ENCODE data around the gene FTH1.
"Not testable (repeated sequence)": the region's sequence is repeated elsewhere in the genome, so short reads cannot be mapped to it uniquely, and the experiment has no call there.

FTH1 gene

GRCh38 chr11:61967116-61967923, at the start of gene FTH1:
Gene FTH1, minus strand, starts transcription at chr11:61967634. Its CDS starts 209 bp downstream, at chr11:61967425.
- DNase-seq (ENCODE audit: low read depth): peak; percentile 79

DNA sequence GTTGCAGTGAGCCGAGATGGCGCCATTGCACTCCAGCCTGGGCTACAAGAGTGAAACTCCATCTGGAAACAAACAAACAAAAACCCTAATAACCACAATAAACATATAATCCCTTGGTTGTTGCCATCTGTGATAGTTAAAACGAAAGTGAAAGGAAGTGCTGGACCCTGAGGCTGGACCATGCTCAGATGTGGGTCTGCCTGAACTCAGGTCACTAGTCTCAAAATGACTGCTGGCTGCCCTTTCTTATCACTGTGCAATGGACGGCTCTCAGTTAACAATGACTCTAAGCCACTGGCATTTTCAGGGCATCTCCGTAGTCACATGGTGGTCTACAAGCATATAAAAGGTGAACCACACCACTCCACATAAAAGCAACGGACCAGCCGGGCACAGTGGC, 48.2 kb upstream of the FTH1 start:
- DNase-seq (ENCODE audit: low read depth): no peak

GRCh38 chr11:62013537-62014476, 46.4 kb upstream of the FTH1 start:
- DNase-seq (ENCODE audit: low read depth): no peak

- no peak for DNase-seq (ENCODE audit: low read depth)
Observed at GRCh38 chr11:62012832-62013461, 45.5 kb upstream of the FTH1 start.

DNA sequence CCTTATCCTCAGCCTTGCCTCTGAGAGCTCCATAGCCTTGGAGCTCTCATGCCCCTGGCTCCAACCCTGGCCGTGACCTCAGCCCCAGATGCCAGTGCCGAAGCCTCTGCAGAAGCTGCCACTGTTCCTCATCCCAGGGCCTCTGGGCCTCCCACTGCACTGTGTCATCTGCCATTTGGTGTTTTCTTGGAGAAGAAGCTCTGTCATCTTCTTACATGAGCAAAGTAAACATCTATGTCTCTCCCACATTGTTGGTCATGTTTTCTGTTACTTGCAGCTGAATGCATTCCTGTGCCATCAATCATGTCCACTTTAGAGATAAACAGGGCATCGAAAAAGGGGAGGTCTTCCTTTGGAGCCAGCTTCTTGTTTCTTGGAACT, 45.0 kb upstream of the FTH1 start:
- no peak for DNase-seq (ENCODE audit: low read depth)

DNA sequence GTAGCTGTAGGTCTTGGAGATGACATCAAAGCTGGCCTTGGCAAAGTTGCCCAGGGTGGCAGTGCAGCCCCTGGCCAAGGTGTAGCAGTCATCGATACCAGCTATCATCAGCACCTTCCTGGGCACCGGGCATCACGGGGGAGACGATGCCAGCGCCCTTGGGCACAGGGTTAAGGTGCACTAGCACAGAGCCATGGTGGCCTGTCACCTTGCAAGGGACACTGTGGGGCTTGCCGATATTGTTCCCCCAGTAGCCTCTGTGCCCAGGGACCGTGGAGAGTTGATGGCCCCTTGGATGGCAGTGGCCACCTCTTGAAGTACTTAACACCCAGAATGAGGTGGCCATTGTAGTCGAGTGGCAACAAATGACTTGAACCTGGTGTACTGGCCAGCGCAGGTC, 44.4 kb upstream of the FTH1 start:
- DNase-seq (ENCODE audit: low read depth): no peak

- no peak for DNase-seq (ENCODE audit: low read depth)
Observed at GRCh38 chr11:62010935-62011528, 43.6 kb upstream of the FTH1 start.

- no peak for DNase-seq (ENCODE audit: low read depth)
Observed at GRCh38 chr11:62008193-62008592, 40.8 kb upstream of the FTH1 start.

DNA sequence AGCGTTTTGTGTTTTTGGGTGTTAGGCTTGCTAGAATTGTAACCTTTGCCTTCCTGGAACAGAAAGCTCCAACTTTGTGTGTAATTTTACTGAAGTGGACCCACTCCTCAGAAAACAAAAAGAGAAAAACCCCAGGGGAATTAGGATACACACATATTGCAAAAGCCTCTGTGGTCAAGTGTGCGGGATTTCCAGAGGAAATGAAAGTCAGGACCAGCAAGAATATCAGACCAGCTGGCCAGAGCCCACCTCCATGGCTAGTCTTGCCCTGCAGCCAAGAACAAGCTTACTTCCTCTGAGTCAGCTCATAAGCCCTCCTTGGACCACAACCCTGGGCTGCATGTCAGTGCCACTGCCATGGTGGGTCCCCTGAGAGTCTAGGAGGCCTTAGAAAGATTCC, 37.0 kb upstream of the FTH1 start:
- no peak for DNase-seq (ENCODE audit: low read depth)

DNA sequence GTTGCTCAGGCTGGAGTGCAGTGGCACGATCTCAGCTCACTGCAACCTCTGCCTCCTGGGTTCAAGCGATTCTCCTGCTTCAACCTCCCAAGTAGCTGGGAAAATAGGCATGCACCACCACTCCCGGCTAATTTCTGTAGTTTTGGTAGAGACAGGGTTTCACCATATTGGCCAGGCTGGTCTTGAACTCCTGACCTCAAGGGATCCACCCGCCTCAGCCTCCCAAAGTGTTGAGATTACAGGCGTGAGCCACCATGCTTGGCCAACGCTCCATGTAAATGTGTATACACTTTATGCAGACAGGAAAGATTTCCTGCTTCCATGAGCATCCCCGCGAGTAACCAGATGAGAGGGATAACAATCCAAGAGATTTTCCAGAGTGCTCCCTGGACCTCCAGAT, 34.8 kb upstream of the FTH1 start:
- DNase-seq (ENCODE audit: low read depth): not testable (repeated sequence)

GRCh38 chr11:62001450-62002191, 34.2 kb upstream of the FTH1 start:
- no peak for DNase-seq (ENCODE audit: low read depth)

DNA sequence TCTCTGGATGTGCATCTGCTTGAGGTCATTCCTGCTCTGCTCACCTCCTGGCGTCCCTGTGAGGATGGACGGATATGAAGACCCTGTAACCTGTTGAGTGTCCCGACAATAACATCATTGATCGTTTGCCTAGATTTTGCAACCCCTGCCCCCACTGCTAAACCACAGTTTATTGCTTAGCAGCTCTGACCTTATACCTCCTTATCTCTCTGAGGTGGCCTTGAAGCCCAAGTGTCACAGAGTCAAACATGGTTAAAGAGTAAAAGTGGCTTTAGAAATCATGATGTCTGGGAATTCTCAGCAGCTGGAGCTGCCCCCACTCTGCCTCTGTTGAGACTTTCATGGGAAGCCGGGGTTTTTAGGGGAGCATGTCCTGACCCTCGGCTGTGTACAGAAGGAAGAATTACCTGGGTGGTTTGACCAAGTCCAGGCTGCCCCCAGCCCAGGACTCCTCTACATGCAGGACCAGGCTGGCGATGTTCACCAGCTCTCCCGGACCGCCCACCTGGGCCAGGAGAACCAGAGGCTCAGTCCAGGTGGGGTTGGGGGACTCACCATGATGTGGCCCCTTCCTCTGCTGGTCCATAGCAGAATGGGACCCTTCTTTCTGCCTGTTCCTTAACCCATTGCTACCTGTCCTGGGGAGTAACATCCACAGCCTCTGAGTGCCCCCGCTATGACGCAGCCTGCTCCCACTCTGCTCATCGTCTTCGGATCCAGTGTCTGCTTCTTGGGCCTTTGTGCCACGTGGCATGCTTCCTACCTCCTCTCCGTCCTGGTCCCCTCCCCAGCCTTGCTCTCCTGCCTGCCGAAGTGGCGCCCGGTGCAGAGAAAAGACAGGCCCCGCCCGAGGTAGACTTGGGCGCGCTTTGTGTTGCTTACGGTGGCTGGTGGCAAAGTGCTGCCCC, 33.4 kb upstream of the FTH1 start:
- DNase-seq (ENCODE audit: low read depth): no peak

DNA sequence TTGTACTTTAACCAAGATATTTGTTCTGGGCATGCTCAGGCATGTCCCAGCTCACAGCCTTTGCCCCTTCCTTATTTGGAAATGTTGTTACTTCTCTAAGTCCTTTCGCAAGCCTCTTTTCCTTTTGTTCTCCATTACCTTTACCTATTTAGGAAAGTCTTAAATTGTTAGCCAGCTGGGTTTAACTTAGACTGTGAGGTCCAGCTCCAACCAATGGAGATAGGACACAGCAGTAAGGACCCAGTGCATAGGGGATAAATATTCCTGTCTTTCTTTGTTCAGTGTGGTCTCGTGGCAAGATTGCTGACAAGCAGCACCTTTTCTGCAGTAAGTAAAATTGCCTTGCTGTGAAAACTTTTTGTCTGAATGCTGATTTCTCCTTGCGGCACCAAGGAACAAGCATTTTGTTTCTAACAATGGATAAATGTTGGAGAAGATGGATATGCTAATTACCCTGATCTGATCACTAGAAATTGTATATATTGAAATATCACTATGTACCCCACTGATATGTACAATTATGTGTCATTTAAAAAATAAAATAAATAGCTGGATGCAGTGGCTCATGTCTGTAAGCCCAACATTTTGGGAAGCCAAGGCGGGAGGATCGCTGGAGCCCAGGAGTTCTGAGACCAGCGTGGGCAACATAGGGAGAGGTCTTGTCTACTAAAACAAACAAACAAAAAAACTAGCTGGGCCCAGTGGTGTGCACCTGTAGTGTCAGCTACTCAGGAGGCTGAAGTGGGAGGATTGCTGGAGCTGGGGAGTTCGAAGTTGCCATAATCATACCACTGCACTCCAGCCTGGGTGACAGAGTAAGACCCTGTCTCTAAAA, 31.9 kb upstream of the FTH1 start:
- DNase-seq (ENCODE audit: low read depth): no peak

GRCh38 chr11:61996933-61997332, 29.5 kb upstream of the FTH1 start:
- DNase-seq (ENCODE audit: low read depth): no peak

- no peak for DNase-seq (ENCODE audit: low read depth)
Observed at GRCh38 chr11:61994981-61995380, 27.5 kb upstream of the FTH1 start.

DNA sequence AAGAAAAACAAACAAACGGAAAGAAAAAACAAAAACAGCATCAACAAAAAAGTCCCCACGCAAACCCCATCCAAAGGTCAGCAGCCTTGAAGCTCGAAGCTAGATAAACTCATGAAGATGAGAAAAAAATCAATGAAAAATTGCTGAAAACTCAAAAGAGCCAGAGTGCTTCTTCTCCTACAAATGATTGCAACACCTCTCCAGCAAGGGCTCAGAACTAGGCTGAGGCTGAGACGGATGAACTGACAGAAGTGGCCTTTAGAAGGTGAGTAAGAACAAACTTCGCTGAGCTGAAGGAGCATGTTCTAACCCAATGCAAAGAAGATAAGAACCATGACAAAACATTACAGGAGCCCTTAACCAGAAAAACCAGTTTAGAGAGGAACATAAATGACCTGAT, 18.4 kb upstream of the FTH1 start:
- no peak for DNase-seq (ENCODE audit: low read depth)

- DNase-seq (ENCODE audit: low read depth): no peak
Observed at GRCh38 chr11:61983419-61983818, 16.0 kb upstream of the FTH1 start.

DNA sequence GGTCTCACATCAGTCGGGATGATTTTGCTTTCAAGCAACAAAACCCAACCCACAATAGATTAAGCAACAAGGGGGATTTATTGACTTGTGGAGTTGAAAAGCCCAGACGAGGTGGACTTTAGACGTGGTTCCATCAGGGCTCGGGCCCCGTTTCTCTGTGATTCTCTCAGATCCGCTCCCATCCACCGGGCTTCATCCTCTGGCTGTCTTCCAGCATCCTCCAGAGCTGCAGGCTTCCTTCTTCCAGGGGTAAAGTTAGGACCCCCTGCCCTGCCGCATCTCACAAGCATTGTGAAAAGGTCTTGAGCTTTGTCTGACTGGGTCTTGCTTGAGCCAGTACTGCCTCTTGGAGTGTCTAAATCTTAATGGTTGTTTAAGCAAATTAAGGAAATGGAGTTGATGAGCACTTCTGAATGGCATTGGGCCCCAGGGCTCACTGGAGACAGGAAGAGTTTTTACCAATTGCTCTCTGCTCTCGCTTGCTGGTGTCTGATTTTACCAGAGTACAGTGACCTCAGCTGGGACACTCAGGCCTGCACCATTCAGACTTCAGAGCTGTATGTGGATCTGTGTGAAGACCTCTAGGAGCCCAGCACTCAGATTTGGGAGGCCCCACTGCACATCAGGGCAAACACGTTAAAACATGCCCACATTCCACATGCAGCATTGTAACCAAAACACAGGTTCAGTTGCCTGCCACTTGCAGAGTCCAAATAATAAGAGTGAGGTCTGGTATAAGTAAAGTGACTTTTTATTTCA, 13.5 kb upstream of the FTH1 start:
- DNase-seq (ENCODE audit: low read depth): no peak
